Ascending aorta (tissue), 2 donors: ENCODE measurements around the gene ACKR2. TPM values are rescaled to one million over a fixed set of nuclear protein-coding genes. Genes with fewer than 3 reads are reported as not detected.

Source experiments
- DNase-seq, 2 donors: peaks; one replicate each; pipeline ENCODE4 v3.0.0-alpha.2; 2019; ENCODE audit warnings: low spot score in 2 of 2
- H3K27ac ChIP-seq, 2 donors: fragments of 200-600 bp; sonication (generic); one replicate each; pipeline ENCODE4 v1.5.1; 2016 to 2017; ENCODE audit warnings: mild to moderate bottlenecking in 1 of 2
- H3K27me3 ChIP-seq: fragments of 200-600 bp; sonication (generic); one replicate; pipeline ENCODE4 v1.5.1; 2017
- H3K36me3 ChIP-seq, 2 donors: fragments of 200-600 bp; sonication (generic); one replicate each; pipeline ENCODE4 v1.5.1; 2016
- H3K4me1 ChIP-seq, 2 donors: fragments of 200-600 bp; sonication (generic); one replicate each; pipeline ENCODE4 v1.5.1; 2016 to 2017; ENCODE audit warnings: mild to moderate bottlenecking in 1 of 2
- H3K4me3 ChIP-seq, 2 donors: fragments of 200-600 bp; sonication (generic); one replicate each; pipeline ENCODE4 v1.5.1; 2016 to 2017; ENCODE audit warnings: mild to moderate bottlenecking in 1 of 2
- H3K9me3 ChIP-seq, 2 donors: fragments of 200-600 bp; sonication (generic); one replicate each; pipeline ENCODE4 v1.5.1; 2016
- intact Hi-C: fragments of 100-400 bp; cut with DNase I; formaldehyde crosslinking; loops from one replicate; pipeline ENCODE4 v1.15.1; 2023
- total RNA-seq: library from RNA; depleted of rRNA; stranded (reverse); fragments of >200 nt; gene quantifications from one replicate; pipeline ENCODE4 v1.1.0, GENCODE V29; 2016
- TF ChIP-seq, protein P1 (sequence below), 3 experiments: fragments of 200-600 bp in 2 of 3; fragments of 450-650 bp in 1 of 3; sonication (generic) in 2 of 3; IDR thresholded peaks; one replicate each; pipeline ENCODE4 v1.5.1; 2016 to 2019; ENCODE audit warnings: antibody characterized with exemption in 3 of 3, mild to moderate bottlenecking in 1 of 3, moderate library complexity in 1 of 3

Gene ACKR2
- total RNA-seq, 1 donor from 2014 or later = 24.5 TPM

- H3K4me3 ChIP-seq = no peak overlapping the region
- intact Hi-C loops = no loop called here
- peaks cover 0 to 15% of the 10 kb centered on the region in 2 donors for H3K9me3 ChIP-seq
- DNase-seq = no peak
- no peaks in the 10 kb centered on the region for H3K27me3 ChIP-seq
- peaks cover 0 to 10% of the 10 kb centered on the region in 2 donors for H3K4me1 ChIP-seq
- H3K36me3 ChIP-seq = peaks cover 29 to 45% of the 10 kb centered on the region in 2 donors
- no peak overlapping the region for H3K27ac ChIP-seq
- TF ChIP-seq, protein P1, sequence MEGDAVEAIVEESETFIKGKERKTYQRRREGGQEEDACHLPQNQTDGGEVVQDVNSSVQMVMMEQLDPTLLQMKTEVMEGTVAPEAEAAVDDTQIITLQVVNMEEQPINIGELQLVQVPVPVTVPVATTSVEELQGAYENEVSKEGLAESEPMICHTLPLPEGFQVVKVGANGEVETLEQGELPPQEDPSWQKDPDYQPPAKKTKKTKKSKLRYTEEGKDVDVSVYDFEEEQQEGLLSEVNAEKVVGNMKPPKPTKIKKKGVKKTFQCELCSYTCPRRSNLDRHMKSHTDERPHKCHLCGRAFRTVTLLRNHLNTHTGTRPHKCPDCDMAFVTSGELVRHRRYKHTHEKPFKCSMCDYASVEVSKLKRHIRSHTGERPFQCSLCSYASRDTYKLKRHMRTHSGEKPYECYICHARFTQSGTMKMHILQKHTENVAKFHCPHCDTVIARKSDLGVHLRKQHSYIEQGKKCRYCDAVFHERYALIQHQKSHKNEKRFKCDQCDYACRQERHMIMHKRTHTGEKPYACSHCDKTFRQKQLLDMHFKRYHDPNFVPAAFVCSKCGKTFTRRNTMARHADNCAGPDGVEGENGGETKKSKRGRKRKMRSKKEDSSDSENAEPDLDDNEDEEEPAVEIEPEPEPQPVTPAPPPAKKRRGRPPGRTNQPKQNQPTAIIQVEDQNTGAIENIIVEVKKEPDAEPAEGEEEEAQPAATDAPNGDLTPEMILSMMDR (IDR thresholded peaks at IDR 0.05) = no peak
Observed at GRCh38 chr3:42908675-42909074, 99.4 kb downstream of the ACKR2 start.

DNA sequence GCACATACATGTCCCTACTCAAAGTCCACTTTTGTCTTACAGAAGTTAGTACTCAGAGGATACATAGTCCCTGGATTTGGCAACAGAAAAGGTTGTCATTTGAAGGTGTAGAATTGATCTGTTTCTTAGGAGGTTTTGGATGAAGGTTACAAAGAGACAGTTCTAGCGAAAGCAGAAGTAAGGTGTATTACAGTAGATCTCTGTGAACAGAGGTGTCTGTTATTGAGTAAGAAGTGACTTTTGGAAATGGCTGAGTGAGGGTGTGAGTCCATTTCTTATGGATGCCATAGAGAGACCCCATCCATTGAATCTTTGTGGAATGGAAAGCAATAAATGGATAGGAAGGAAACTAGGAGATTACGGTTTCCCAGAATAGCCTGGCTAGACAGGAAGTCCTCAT is 102.3 kb downstream of the ACKR2 start:
- Histone ChIP-seq H3K27ac (no peak overlapping the region), H3K36me3 (peaks cover 47 to 66% of the 10 kb centered on the region in 2 donors), H3K27me3 (no peaks in the 10 kb centered on the region), H3K9me3 (peaks cover 26 to 43% of the 10 kb centered on the region in 2 donors), H3K4me1 (peaks cover 0 to 6% of the 10 kb centered on the region in 2 donors), H3K4me3 (no peak overlapping the region)
- intact Hi-C loops = no loop called here
- no peak for DNase-seq
- TF ChIP-seq, protein P1 (IDR thresholded peaks at IDR 0.05) = no peak

DNA sequence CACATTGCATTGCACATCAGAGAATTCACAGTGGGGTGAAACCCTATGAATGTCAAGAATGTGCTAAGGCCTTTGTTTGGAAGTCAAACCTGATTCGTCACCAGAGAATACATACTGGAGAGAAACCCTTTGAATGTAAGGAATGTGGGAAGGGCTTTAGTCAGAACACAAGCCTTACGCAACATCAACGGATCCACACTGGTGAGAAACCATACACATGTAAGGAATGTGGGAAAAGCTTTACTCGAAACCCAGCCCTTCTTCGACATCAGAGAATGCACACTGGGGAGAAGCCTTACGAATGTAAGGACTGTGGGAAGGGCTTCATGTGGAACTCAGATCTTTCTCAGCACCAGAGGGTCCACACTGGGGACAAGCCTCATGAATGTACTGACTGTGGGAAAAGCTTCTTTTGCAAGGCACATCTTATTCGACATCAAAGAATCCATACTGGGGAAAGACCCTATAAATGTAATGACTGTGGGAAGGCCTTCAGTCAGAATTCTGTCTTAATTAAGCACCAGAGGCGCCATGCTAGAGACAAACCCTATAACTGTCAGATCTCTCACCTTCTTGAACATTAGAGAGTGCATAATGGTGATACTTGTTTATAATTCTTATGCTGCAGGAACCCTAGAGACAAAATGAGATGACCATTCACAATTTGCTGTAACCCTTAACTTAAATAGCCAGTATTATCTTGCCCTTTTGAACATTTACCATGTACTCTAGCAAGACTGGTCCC is 105.7 kb downstream of the ACKR2 start:
- H3K4me3 ChIP-seq = no peak overlapping the region
- DNase-seq = no peak
- intact Hi-C loops = no loop called here
- H3K9me3 ChIP-seq = peaks cover 31 to 77% of the 10 kb centered on the region in 2 donors
- H3K36me3 ChIP-seq = peaks cover 44 to 51% of the 10 kb centered on the region in 2 donors
- H3K27ac ChIP-seq = no peak overlapping the region
- TF ChIP-seq, protein P1 (IDR thresholded peaks at IDR 0.05) = no peak
- H3K27me3 ChIP-seq = no peaks in the 10 kb centered on the region
- H3K4me1 ChIP-seq = no peaks in the 10 kb centered on the region

Other genes with a start within 250 kb of the ACKR2 start
- 28.3 TPM for gene SEC22C, start 227.5 kb upstream of the ACKR2 start, total RNA-seq
- gene SS18L2, start 218.6 kb upstream of the ACKR2 start, total RNA-seq = 1.5 TPM
- gene NKTR, start 208.8 kb upstream of the ACKR2 start, total RNA-seq = 41.7 TPM
- gene ZBTB47, start 155.7 kb upstream of the ACKR2 start, total RNA-seq = 69.3 TPM
- gene KLHL40, start 123.9 kb upstream of the ACKR2 start, total RNA-seq = not detected
- not detected for gene HHATL, start 106.6 kb upstream of the ACKR2 start, total RNA-seq
- 2.1 TPM for gene CCDC13, start 36.2 kb upstream of the ACKR2 start, total RNA-seq
- 109 TPM for gene HIGD1A, start 5.0 kb upstream of the ACKR2 start, total RNA-seq
- 0.43 TPM for gene CYP8B1, start 66.4 kb downstream of the ACKR2 start, total RNA-seq
- 7.7 TPM for gene ZNF662, start 96.7 kb downstream of the ACKR2 start, total RNA-seq
- gene GASK1A, start 169.9 kb downstream of the ACKR2 start, total RNA-seq = 25.8 TPM